Kidney tubule cell (primary cell): ENCODE results near the gene RAD18.

ENCODE experiments used
- DNase-seq: peaks from one replicate; pipeline ENCODE4 v3.0.0-alpha.2; 2018; ENCODE audit warnings: low spot score

Gene RAD18

DNA sequence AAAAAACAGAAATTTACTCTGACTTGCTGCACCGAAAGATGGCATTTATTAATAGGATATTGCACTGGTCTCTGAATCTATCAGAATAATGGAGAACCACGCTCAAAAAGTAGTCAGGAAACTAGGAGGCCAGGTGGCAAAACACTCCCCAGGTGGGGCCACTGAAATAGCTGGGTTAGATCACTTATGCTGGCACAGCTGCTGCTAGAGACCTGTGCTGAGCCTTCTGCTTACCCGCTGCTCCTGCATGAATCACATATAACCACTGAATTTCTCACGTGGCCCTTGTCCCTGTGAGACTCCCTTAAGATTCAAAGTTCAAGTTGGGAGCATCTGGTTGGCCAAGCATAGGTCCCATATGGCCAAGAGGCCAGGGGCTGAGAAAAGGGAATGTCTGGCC lies 127.9 kb downstream of the RAD18 start:
- peak; percentile 41 for DNase-seq

DNA sequence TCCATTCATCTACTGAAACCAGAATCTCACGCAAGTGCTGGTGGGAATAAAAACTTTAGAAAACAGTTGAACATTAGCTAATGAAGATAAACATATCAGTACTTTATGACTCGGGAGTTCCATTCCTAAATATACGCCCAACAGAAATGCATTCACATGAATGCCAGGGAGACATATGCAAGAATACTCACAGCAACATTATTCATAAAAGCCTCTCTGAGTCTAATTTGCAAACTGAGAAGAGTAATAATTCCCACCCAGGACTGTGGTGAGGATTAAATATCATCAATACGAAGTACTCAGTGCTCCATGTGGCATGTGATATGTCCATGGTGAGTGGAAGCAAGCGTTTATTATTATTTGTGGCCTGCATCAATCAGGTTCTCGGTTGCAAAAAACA lies 128.3 kb downstream of the RAD18 start:
- no peak for DNase-seq

DNA sequence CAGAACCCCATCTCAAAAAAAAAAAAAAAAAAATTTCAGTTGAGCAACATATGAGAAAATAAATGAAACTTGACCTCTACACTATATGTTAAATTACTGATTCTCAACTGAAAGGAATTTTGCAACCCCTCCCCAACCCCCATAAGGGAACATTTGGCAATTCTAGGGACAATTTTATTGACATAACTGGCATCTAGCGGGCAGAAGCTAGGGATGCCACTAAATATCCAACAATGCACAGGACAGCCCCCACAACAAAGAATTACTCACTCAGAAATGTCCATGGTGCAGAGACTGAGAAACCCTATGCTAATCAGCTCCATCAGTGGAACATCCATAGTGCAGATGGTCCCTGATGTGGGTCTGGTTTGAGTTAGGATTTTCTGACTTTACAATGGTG lies 135.6 kb downstream of the RAD18 start:
- DNase-seq: no peak
